K562 (cell line): ENCODE measurements around the gene ST6GALNAC6. TPM values are rescaled to one million over a fixed set of nuclear protein-coding genes. Genes with fewer than 3 reads are reported as not detected.
A peak's percentile ranks its signal among the peaks of the same experiment; 100 is the strongest.

ENCODE experiments used
- DLX4 ChIP-seq: fragments of 250-450 bp; sonication (Bioruptor Pico); IDR thresholded peaks from 2 replicates; pipeline ENCODE4 v1.6.1; 2021; ENCODE audit warnings: mild to moderate bottlenecking
- MYC ChIP-seq, 2 experiments: fragments of 250-450 bp in 1 of 2; sonication (Bioruptor Pico) in 1 of 2; IDR thresholded peaks; 2 replicates each; pipeline versions ENCODE4 v1.5.1 to v1.6.1; 2012 to 2021; ENCODE audit warnings: low read depth in 2 of 2, borderline replicate concordance in 1 of 2, improper control_type of control experiment in 1 of 2, low read length in 1 of 2, mild to moderate bottlenecking in 1 of 2, moderate library complexity in 1 of 2
- NONO ChIP-seq, 2 experiments: fragments of 200-400 bp in 1 of 2; fragments of 450-650 bp in 1 of 2; formaldehyde crosslinking in 1 of 2; IDR thresholded peaks; 2 replicates each; pipeline ENCODE4 v1.6.1; 2017; ENCODE audit warnings: low read depth in 2 of 2, mild to moderate bottlenecking in 2 of 2, moderate library complexity in 2 of 2, low read length in 1 of 2
- ZFX ChIP-seq: sonication (generic); formaldehyde crosslinking; IDR thresholded peaks from 2 replicates; pipeline ENCODE4 v1.8.0; 2022; ENCODE audit warnings: mild to moderate bottlenecking, missing genetic modification reagents, moderate library complexity
- ZNF311 ChIP-seq: fragments of 250-450 bp; sonication (Bioruptor Pico); IDR thresholded peaks from 2 replicates; pipeline ENCODE4 v1.4.0; 2020; ENCODE audit warnings: mild to moderate bottlenecking, moderate library complexity
- polyA plus RNA-seq, 8 experiments: library from polyadenylated mRNA; depleted of rRNA in 4 of 8; stranded (reverse) in 5 of 8; unstranded in 3 of 8; fragments of >200 nt; fragmentation: Nextera tagmentation in 2 of 8; fragmentation: Illumina TruSeq in 1 of 8; extraction: Ambion mirVana in 2 of 8; extraction: Trizol in 1 of 8; gene quantifications; 2 replicates each; pipeline versions ENCODE4 v1.2.1 to v1.2.3, GENCODE V29; 2011 to 2014; ENCODE audit warnings: inconsistent platforms in 1 of 8, missing spikeins in 1 of 8
- total RNA-seq, 7 experiments: library from RNA; depleted of rRNA in 6 of 7; stranded (reverse); fragments of >200 nt in 6 of 7; fragmentation: Illumina TruSeq in 2 of 7; extraction: Trizol in 2 of 7; gene quantifications; 2 replicates each; pipeline versions ENCODE4 v1.2.1 to v1.2.3, GENCODE V29; 2011 to 2021; ENCODE audit warnings: low replicate concordance in 1 of 7
- TF ChIP-seq, protein P1 (sequence below): sonication (generic); formaldehyde crosslinking; IDR thresholded peaks from 2 replicates; pipeline ENCODE4 v1.8.1; 2022; ENCODE audit warnings: missing genetic modification reagents
- TF ChIP-seq, protein P2 (sequence below), 2 experiments: fragments of 450-650 bp; conservative IDR thresholded peaks; 2 replicates each; pipeline ENCODE4 v1.6.1; 2017; ENCODE audit warnings: mild to moderate bottlenecking in 2 of 2, moderate library complexity in 2 of 2
- TF ChIP-seq, protein P3 (sequence below), 3 experiments: fragments of 200-800 bp in 1 of 3; fragments of 250-450 bp in 1 of 3; fragments of 450-650 bp in 1 of 3; sonication (Bioruptor Pico) in 1 of 3; sonication (Bioruptor generic) in 1 of 3; formaldehyde crosslinking in 1 of 3; IDR thresholded peaks; 2 replicates each; pipeline versions ENCODE4 v1.6.1 to v1.8.0; 2016 to 2022; ENCODE audit warnings: mild to moderate bottlenecking in 2 of 3, missing genetic modification characterization in 2 of 3, missing compliant biosample characterization in 1 of 3, moderate library complexity in 1 of 3
- TF ChIP-seq, protein P4 (sequence below), 2 experiments: IDR thresholded peaks; 2 replicates each; pipeline ENCODE4 v1.6.1; 2012; ENCODE audit warnings: improper control_type of control experiment in 2 of 2, low read depth in 2 of 2, low read length in 2 of 2, borderline replicate concordance in 1 of 2

ST6GALNAC6 gene
- total and polyA plus RNA-seq, 9 of the 15 experiments (the other 6 are each of a cell fraction or from before 2014, with no cell fraction given) = 0.13 to 23.0 (median 14.5) TPM

GRCh38 chr9:127899128-127899943 lies at the start of gene ST6GALNAC6 (continued):
- TF ChIP-seq, protein P1, sequence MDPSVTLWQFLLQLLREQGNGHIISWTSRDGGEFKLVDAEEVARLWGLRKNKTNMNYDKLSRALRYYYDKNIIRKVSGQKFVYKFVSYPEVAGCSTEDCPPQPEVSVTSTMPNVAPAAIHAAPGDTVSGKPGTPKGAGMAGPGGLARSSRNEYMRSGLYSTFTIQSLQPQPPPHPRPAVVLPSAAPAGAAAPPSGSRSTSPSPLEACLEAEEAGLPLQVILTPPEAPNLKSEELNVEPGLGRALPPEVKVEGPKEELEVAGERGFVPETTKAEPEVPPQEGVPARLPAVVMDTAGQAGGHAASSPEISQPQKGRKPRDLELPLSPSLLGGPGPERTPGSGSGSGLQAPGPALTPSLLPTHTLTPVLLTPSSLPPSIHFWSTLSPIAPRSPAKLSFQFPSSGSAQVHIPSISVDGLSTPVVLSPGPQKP (CRISPR knock-in tag) = no peak
- TF ChIP-seq DLX4 (CRISPR knock-in tag) (no peak), ZFX (peak; percentile 64), ZNF311 (no peak), MYC (IDR thresholded peaks at IDR 0.05; ENCODE audit: low read depth, low read length) (peak; percentile 55; the same call in 1 of the 2 replicates), MYC (CRISPR knock-in tag; IDR thresholded peaks at IDR 0.05; ENCODE audit: borderline replicate concordance, low read depth) (no peak), NONO (IDR thresholded peaks at IDR 0.05; ENCODE audit: low read depth in 2 of 2, low read length in 1 of 2) (peak in 1 of 2 experiments; percentile 86; a peak in 1 of 4 replicates)
- TF ChIP-seq, protein P2, sequence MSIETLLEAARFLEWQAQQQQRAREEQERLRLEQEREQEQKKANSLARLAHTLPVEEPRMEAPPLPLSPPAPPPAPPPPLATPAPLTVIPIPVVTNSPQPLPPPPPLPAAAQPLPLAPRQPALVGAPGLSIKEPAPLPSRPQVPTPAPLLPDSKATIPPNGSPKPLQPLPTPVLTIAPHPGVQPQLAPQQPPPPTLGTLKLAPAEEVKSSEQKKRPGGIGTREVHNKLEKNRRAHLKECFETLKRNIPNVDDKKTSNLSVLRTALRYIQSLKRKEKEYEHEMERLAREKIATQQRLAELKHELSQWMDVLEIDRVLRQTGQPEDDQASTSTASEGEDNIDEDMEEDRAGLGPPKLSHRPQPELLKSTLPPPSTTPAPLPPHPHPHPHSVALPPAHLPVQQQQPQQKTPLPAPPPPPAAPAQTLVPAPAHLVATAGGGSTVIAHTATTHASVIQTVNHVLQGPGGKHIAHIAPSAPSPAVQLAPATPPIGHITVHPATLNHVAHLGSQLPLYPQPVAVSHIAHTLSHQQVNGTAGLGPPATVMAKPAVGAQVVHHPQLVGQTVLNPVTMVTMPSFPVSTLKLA (conservative IDR thresholded peaks at IDR 0.05) = 0 out of 4 replicates have a peak, but pooled peaks of 1 of the 2 experiments have one; percentile 4
- TF ChIP-seq, protein P3, sequence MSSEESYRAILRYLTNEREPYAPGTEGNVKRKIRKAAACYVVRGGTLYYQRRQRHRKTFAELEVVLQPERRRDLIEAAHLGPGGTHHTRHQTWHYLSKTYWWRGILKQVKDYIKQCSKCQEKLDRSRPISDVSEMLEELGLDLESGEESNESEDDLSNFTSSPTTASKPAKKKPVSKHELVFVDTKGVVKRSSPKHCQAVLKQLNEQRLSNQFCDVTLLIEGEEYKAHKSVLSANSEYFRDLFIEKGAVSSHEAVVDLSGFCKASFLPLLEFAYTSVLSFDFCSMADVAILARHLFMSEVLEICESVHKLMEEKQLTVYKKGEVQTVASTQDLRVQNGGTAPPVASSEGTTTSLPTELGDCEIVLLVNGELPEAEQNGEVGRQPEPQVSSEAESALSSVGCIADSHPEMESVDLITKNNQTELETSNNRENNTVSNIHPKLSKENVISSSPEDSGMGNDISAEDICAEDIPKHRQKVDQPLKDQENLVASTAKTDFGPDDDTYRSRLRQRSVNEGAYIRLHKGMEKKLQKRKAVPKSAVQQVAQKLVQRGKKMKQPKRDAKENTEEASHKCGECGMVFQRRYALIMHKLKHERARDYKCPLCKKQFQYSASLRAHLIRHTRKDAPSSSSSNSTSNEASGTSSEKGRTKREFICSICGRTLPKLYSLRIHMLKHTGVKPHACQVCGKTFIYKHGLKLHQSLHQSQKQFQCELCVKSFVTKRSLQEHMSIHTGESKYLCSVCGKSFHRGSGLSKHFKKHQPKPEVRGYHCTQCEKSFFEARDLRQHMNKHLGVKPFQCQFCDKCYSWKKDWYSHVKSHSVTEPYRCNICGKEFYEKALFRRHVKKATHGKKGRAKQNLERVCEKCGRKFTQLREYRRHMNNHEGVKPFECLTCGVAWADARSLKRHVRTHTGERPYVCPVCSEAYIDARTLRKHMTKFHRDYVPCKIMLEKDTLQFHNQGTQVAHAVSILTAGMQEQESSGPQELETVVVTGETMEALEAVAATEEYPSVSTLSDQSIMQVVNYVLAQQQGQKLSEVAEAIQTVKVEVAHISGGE (CRISPR knock-in tag; IDR thresholded peaks at IDR 0.05) = peak in 1 of 3 experiments; percentile 40; a peak in 1 of 6 replicates
- TF ChIP-seq, protein P4, sequence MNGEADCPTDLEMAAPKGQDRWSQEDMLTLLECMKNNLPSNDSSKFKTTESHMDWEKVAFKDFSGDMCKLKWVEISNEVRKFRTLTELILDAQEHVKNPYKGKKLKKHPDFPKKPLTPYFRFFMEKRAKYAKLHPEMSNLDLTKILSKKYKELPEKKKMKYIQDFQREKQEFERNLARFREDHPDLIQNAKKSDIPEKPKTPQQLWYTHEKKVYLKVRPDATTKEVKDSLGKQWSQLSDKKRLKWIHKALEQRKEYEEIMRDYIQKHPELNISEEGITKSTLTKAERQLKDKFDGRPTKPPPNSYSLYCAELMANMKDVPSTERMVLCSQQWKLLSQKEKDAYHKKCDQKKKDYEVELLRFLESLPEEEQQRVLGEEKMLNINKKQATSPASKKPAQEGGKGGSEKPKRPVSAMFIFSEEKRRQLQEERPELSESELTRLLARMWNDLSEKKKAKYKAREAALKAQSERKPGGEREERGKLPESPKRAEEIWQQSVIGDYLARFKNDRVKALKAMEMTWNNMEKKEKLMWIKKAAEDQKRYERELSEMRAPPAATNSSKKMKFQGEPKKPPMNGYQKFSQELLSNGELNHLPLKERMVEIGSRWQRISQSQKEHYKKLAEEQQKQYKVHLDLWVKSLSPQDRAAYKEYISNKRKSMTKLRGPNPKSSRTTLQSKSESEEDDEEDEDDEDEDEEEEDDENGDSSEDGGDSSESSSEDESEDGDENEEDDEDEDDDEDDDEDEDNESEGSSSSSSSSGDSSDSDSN (IDR thresholded peaks at IDR 0.05; ENCODE audit: borderline replicate concordance in 1 of 2, low read depth in 2 of 2, low read length in 2 of 2) = 0 out of 4 replicates have a peak, but pooled peaks of 1 of the 2 experiments have one; percentile 5
